ENCODE measurements around the gene KCNIP4. TPM values are rescaled to one million over a fixed set of nuclear protein-coding genes. Genes with fewer than 3 reads are reported as not detected.

The KCNIP4 gene
- polyA plus RNA-seq, 1 donor (not counting 4 experiments of a cell fraction or from before 2014, with no cell fraction given), result 0.07 TPM

DNA sequence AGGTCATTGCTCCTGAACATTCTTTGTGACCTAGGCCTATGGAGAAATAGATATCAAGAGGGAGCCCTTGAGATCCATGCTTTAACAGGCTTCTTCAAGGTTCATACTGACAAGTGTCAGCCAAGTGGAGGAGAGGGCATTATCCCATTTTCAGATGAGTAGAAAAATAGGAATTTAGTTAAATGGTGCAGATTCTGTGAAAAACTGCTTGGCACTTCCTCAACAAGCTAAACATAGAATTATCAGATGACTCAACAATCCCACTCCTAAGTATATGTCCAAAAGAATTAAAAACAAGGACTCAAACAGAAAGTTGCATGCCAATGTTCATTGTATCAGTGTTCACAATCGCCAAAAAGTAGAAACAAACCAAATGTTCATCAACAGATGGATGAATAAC lies 43.8 kb upstream of the KCNIP4 start:
- Histone ChIP-seq H3K4me1 (ENCODE audit: control insufficient read depth, extremely low read depth, insufficient read depth, low read length) (no peaks in the 10 kb centered on the region), H3K9me1 (ENCODE audit: control insufficient read depth, extremely low read depth, insufficient read depth, low read length) (no peaks in the 10 kb centered on the region), H3K27ac (ENCODE audit: control insufficient read depth, insufficient read depth, low read length) (no peak overlapping the region), H3K4me3 (ENCODE audit: control insufficient read depth in 2 of 3, extremely low read depth in 1 of 3, insufficient read depth in 2 of 3, low read depth in 1 of 3, low read length in 3 of 3) (no peak overlapping the region), H3K9ac (ENCODE audit: control insufficient read depth, extremely low read depth, insufficient read depth, low read length) (no peak overlapping the region), H2AFZ (ENCODE audit: control insufficient read depth, low read length) (no peak overlapping the region), H3K9me3 (ENCODE audit: control insufficient read depth, low read depth, low read length) (no peaks in the 10 kb centered on the region), H3K4me2 (ENCODE audit: control insufficient read depth, extremely low read depth, insufficient read depth, low read depth, low read length) (no peak overlapping the region), H3K27me3 (ENCODE audit: control insufficient read depth, extremely low read depth, insufficient read depth, low read length) (no peaks in the 10 kb centered on the region), H3K79me2 (ENCODE audit: control insufficient read depth, insufficient read depth, low read length) (no peaks in the 10 kb centered on the region), H3K36me3 (ENCODE audit: control insufficient read depth in 2 of 2, extremely low read depth in 1 of 2, insufficient read depth in 2 of 2, low read length in 2 of 2) (no peaks in the 10 kb centered on the region), H4K20me1 (ENCODE audit: control insufficient read depth, extremely low read depth, insufficient read depth, low read length) (no peaks in the 10 kb centered on the region)
- DNase-seq (ENCODE audit: low read depth, low spot score) (no peak), FAIRE-seq (no peak)
- dilution Hi-C loops (cut with MboI; ENCODE audit: extremely low pct_ligation_motif_present, low sequenced_read_pairs), result no loop called here
- TF ChIP-seq EZH2 (IDR thresholded peaks at IDR 0.05; ENCODE audit: low read length), result no peak
- TF ChIP-seq, protein P1, sequence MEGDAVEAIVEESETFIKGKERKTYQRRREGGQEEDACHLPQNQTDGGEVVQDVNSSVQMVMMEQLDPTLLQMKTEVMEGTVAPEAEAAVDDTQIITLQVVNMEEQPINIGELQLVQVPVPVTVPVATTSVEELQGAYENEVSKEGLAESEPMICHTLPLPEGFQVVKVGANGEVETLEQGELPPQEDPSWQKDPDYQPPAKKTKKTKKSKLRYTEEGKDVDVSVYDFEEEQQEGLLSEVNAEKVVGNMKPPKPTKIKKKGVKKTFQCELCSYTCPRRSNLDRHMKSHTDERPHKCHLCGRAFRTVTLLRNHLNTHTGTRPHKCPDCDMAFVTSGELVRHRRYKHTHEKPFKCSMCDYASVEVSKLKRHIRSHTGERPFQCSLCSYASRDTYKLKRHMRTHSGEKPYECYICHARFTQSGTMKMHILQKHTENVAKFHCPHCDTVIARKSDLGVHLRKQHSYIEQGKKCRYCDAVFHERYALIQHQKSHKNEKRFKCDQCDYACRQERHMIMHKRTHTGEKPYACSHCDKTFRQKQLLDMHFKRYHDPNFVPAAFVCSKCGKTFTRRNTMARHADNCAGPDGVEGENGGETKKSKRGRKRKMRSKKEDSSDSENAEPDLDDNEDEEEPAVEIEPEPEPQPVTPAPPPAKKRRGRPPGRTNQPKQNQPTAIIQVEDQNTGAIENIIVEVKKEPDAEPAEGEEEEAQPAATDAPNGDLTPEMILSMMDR (optimal IDR thresholded peaks at IDR 0.05 in 1 of 3, IDR thresholded peaks at IDR 0.05 in 1 of 3, conservative IDR thresholded peaks at IDR 0.05 in 1 of 3; ENCODE audit: extremely low read depth in 1 of 3, insufficient read depth in 2 of 3, low read length in 3 of 3), result no peak

DNA sequence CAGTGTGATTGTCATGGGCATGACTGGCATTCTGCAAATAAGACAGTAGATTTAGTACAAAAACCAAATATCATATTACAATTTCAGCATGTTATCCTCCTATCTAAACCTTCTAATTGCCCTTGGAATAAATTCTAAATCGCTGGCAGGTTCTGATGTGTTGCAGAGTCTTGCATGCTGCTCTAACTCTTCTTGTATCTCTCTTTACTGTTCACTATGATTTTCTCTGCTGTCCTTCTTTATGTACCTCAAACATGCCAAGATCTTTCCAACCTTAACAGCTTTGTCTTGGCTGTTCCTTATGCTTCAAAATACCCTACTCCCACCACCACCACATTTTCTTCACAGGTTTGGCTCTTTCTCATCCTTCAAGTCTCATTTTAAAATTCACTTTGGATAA lies 43.0 kb upstream of the KCNIP4 start:
- Histone ChIP-seq H3K36me3 (ENCODE audit: control insufficient read depth in 2 of 2, extremely low read depth in 1 of 2, insufficient read depth in 2 of 2, low read length in 2 of 2) (no peaks in the 10 kb centered on the region), H3K27me3 (ENCODE audit: control insufficient read depth, extremely low read depth, insufficient read depth, low read length) (no peaks in the 10 kb centered on the region), H3K9me3 (ENCODE audit: control insufficient read depth, low read depth, low read length) (no peaks in the 10 kb centered on the region), H3K9ac (ENCODE audit: control insufficient read depth, extremely low read depth, insufficient read depth, low read length) (no peak overlapping the region), H3K9me1 (ENCODE audit: control insufficient read depth, extremely low read depth, insufficient read depth, low read length) (no peaks in the 10 kb centered on the region), H4K20me1 (ENCODE audit: control insufficient read depth, extremely low read depth, insufficient read depth, low read length) (no peaks in the 10 kb centered on the region), H3K27ac (ENCODE audit: control insufficient read depth, insufficient read depth, low read length) (no peak overlapping the region), H3K4me2 (ENCODE audit: control insufficient read depth, extremely low read depth, insufficient read depth, low read depth, low read length) (no peak overlapping the region), H3K4me1 (ENCODE audit: control insufficient read depth, extremely low read depth, insufficient read depth, low read length) (no peaks in the 10 kb centered on the region), H3K4me3 (ENCODE audit: control insufficient read depth in 2 of 3, extremely low read depth in 1 of 3, insufficient read depth in 2 of 3, low read depth in 1 of 3, low read length in 3 of 3) (no peak overlapping the region), H3K79me2 (ENCODE audit: control insufficient read depth, insufficient read depth, low read length) (no peaks in the 10 kb centered on the region), H2AFZ (ENCODE audit: control insufficient read depth, low read length) (no peak overlapping the region)
- DNase-seq (ENCODE audit: low read depth, low spot score) (no peak), FAIRE-seq (no peak)
- dilution Hi-C loops (cut with MboI; ENCODE audit: extremely low pct_ligation_motif_present, low sequenced_read_pairs), result no loop called here
- TF ChIP-seq, protein P1 (optimal IDR thresholded peaks at IDR 0.05 in 1 of 3, IDR thresholded peaks at IDR 0.05 in 1 of 3, conservative IDR thresholded peaks at IDR 0.05 in 1 of 3; ENCODE audit: extremely low read depth in 1 of 3, insufficient read depth in 2 of 3, low read length in 3 of 3), result no peak
- no peak for TF ChIP-seq EZH2 (IDR thresholded peaks at IDR 0.05; ENCODE audit: low read length)

All from keratinocyte (primary cell).